Ammon's horn (tissue), 1 donor: ENCODE results near the gene DDTL.
"Not testable (repeated sequence)": the region's sequence is repeated elsewhere in the genome, so short reads cannot be mapped to it uniquely, and the experiment has no call there.

ENCODE experiments used
- DNase-seq: peaks from one replicate; pipeline ENCODE4 v3.0.0-alpha.2; 2016; ENCODE audit warnings: low spot score

Gene DDTL

DNA sequence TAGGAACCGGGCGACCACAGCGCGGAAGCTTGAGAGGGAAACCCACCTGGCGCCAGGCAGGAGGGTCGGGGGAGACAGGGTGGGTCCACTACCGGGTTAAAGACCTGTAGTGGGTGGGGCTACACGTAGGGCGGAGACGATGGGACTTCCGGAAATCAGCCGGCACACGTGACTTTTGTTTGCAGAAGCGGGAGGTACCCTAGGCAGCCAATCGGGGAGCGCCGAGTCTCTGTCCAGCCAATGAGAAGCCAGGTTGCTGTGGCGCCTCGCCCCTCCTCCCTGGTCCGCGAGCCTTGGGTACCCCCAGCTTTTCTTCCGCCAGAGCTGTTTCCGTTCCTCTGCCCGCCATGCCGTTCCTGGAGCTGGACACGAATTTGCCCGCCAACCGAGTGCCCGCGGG lies at the start of gene DDTL:
DDTL (plus strand) TSS at position 321 of the 400 bp plus-strand sequence; CDS start at position 348, 27 bp downstream.
- DNase-seq: not testable (repeated sequence)

DNA sequence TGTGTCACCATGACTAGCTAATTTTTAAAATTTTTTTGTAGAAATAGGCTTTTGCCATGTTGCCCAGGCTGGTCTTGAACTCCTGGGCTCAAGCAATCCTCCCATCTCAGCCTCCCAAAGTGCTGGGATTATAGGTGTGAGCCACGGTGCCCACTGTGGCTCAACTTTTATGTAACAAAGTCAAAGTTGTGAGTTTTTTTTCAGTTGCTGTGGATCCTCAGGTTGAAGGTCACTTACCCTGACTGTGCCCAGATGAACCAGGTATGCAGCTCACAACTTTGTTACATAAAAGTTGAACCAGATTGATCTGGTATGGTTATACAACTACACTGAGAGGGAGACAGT lies 46.4 kb upstream of the DDTL start:
- DNase-seq: peak; percentile 1

GRCh38 chr22:23921586-23922201 lies 45.0 kb upstream of the DDTL start:
- DNase-seq: not testable (repeated sequence)

DNA sequence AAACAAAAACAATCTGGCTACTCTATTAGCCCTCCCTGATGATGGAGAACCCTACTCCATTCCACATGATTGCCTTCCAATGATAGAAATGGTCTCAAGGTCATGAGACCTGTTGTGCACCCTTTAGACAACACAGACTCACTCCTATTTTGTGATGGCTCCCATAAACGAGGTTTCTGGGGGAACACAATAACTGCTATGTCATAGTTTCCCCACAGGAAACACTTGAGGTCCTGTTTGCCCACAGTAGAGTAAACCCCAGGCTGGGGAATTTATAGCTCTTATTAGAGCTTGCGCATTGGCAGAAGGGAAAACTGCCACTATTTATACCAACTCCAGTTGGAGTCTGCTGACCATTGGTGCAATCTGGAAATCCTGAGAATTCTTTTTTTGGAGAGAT lies 43.8 kb upstream of the DDTL start:
- DNase-seq: no peak

DNA sequence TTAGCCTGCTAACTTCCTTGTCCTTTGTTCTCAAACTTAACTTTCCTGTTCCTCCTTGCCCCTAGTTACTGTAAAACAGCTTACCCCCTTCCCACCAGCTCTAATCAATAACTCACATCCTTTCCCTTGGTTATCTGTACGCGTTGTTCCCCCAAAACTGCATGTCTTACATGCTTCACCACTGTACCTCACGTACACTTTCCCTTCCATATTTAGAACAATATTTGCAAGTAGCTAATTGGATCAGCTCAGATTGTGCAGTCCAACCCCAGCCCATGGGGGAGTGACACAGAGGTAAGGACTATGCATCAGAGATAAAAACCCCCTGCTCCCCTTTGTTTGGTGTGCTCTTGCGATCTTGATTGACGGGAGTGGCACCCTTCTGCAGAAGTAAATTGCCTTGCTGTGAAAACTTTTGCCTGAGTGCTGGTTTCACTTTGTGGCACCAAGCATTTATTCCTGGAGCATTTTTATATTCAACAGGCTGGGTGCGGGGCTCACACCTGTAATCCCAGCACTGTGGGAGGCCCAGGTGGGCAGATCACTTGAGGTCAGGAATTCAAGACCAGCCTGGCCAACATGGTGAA lies 41.6 kb upstream of the DDTL start:
- DNase-seq: no peak

DNA sequence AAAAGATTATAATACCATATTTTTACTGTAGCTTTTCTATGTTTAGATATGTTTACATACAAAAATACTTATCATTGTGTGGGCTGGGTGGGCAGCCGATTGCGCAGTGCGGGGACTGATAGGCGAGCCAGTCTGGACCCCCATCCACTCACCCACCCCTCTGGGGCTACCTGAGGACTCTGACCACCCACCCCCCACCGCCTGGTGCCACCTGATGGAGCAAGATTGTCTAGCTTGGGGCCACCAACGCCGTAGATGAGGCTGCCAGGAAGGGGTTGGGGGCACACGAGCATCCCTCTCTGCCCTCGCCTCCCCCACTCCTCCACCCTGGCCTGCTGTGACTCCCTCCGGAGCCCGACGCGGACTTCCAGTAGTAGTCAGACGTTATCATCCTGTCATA lies 40.1 kb upstream of the DDTL start:
- DNase-seq: no peak

DNA sequence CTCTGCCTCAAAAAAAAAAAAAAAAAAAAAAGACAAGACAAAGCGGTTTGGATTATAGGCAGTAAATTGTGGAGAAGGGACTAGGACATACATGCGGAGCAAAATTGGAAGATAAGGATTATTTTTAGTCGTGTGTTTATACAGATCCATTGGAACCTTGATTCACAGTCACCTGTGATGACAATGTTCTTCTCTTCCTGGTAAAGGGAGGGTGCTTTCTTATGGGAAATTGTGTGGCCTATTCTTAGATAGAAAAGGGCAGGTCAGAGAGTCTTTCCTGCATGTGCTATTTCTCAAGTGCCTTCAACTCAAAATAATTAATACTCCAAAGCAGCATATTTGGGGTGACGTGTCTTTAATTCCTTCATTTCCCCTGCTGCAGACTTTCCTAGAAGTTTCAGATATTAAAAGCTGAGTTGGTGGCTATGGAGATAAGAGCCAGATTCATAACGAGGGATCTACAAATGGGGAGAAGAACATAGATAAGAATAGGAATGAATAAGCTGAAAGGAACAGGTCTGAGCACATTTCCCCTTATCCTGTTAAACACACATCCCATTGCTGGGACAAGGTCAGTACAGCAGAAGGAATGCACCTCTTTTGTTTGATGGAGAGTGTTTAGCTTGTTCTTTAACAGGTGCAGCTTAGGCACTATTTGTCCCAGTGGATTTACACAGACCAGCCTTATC lies 28.2 kb upstream of the DDTL start:
- no peak for DNase-seq

DNA sequence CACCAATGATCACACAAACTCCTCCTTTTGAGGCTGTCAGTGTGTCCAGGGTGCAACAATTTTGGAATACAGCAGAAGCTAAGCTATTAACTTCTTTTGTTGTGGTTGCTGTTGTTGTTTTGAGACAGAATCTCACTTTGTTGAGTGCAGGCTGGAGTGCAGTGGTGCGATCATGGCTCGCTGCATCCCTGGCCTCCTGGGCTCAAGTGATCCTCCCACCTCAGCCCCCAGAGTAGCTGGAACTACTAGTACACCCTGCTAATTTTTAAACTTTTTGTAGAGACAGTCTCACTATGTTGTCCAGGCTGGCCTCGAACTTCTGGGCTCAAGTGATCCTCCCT lies 27.7 kb upstream of the DDTL start:
- no peak for DNase-seq

GRCh38 chr22:23940166-23940565 lies 26.5 kb upstream of the DDTL start:
- DNase-seq: not testable (repeated sequence)

DNA sequence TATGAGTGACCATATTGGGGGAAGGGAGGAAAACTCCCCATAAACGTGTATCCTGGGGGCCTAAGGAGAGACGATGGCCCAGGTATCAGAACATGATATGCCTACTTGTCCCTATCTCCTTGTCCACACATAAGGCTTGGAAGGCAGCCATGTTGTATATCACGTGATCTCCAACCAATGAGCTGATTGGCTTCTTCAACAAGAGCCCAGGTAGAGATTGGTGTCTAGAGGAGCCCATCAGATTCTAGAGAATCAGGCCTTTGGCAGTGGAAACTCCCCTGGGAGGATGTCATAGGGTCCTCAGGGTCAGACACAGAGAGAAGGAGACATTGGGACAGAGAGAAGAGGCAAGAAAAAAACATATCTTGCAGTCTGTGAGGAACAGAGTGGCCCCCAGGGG lies 19.3 kb upstream of the DDTL start:
- DNase-seq: not testable (repeated sequence)

- not testable (repeated sequence) for DNase-seq
These were observed 16.9 kb upstream of the DDTL start for GRCh38 chr22:23949764-23950163.

DNA sequence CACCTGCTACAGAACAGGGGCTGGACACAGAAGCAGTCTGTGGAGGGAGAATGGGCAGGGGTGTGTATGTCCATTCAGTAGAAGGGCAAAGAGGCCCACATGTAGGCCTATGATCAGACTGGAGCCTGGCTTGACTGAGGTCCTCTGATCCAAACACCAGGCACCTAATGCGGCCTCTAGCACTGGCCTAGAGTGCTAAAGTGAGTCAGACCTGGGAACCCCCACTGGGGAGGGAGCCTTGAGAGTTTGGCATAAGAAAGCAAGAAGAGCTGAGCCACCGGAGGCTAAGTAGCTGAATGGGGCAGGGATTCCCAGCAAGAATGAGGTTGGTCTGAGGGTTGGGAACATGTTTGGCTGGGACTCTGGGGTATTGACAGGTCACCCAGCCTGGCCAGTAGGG lies 15.3 kb upstream of the DDTL start:
- DNase-seq: not testable (repeated sequence)

DNA sequence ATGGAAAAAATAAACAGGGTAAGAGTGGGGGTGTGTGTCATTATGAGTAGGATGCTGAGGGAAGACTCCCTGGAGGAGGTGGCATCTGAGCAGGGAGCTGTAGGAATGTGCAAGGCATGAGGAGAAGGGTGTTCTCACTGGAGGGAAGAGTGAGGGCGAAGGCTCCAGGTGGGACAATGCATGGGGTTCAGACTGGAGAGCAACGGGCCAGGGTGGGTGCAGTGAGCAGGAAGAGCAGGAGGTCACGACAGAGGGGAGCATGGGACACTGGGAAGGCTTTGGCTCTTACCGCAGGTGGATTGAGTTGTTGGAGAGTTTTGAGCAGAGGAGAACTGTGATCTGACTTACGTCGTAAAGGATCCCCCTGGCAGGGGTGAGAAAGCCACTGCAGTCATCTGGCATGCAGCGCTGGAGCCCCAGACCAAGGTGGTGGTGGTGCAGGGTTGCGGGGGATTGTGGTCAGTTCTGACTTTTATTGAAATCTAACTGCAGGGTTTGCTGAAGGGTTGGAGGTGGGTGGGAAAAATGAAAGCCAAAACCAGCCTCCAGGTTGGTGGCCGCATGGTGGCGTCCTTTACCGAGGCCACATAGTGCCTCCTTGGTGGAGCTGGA lies 13.8 kb upstream of the DDTL start:
- DNase-seq: not testable (repeated sequence)

- not testable (repeated sequence) for DNase-seq
These were observed 13.2 kb upstream of the DDTL start for GRCh38 chr22:23953485-23953884.

DNA sequence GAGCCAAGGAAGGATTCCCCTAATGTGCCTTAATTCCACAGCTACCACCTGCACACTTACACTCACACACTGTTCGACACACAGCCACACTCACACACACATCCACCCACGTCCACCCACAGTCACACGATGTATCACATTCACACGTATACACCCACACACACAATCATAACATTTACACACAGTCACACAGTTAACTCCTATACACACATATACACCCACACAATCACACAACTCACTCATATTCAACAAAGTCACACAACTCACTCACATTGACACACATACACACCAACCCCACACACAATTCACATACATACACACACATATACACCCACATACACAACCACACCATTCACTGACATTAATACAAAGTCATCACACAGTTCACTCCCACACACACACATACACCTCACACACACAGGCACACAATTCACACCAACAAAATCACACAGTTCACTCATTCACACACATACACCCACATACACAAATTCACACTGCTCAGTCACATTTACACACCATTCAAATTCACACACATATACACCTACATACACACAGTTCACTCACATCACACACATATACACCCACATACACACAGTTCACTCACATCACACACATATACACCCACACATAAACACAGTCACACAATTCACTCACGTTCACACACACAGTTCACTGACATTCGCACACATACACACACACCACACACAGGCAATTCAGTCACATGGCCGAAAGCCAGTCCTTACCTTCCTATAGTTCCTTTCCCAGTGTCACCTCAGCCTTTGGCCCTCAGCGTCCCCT lies 12.3 kb upstream of the DDTL start:
- not testable (repeated sequence) for DNase-seq

- DNase-seq: not testable (repeated sequence)
These were observed 11.7 kb upstream of the DDTL start for GRCh38 chr22:23954991-23955305.

DNA sequence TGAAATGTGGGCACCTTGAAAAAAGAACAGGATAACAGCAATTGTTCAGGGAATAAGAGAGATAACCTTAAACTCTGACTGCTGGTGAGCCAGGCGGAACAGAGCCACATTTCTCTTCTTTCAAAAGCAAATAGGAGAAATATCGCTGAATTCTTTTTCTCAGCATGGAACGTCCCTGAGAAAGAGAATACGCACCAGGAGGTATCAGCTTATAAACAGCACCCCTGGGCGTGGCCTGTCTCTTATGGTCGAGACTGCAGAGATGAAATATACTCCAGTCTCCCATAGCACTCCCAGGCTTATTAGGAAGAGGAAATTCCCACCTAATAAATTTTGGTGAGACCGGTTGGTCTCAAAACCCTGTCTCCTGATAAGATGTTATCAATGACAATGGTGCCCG lies 10.8 kb upstream of the DDTL start:
- DNase-seq: not testable (repeated sequence)

DNA sequence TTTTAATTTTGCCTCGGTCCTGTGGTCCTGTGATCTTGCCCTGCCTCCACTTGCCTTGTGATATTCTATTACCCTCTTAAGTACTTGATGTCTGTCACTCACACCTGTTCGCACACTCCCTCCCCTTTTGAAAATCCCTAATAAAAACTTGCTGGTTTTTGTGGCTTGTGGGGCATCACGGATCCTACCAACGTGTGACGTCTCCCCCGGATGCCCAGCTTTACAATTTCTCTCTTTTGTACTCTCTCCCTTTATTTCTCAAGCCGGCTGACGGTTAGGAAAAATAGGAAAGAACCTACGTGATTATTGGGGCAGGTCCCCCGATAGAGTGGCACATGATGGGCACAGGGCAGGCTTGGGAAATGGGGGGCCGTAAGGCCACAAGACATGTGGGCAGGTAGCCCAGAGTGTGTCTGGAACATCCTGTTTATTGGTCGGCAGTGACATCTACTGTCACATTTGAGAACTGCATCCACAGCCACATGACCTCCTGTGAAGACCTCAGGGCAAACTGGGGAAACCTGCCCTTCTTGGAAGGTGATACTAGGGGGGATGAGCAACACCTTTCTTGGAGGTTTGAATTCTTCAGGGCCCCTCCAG lies 10.3 kb upstream of the DDTL start:
- peak; percentile 91 for DNase-seq

- not testable (repeated sequence) for DNase-seq
These were observed 5.5 kb upstream of the DDTL start, which contains the start of gene GSTT2B for GRCh38 chr22:23961084-23961771. GSTT2B (minus strand) TSS chr22:23961195; CDS start chr22:23961131, 64 bp downstream.

GRCh38 chr22:23966094-23966493 lies 594 bp upstream of the DDTL start:
- not testable (repeated sequence) for DNase-seq

DNA sequence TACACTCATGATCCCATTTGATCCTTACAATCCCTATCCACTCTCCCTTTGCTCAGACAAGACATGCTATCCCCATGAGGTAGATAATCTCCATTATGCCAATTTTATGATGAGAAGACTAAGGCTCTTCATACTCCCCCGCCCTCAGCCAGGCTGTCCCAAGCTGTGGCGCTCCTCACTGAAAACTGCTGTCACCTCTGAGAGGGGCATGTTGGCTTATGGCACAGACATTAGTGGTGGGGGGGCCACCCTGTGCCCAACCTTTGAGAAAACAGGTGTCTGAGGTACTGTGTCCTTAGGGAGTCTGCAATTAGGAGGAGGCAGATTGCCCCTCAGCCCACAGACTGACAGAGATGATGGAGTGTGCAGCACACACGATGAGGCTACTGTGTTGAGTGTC lies 2.4 kb downstream of the DDTL start:
- no peak for DNase-seq
